ENCODE measurements around the gene SLC25A51. TPM values are rescaled to one million over a fixed set of nuclear protein-coding genes. Genes with fewer than 3 reads are reported as not detected.

Gene SLC25A51

DNA sequence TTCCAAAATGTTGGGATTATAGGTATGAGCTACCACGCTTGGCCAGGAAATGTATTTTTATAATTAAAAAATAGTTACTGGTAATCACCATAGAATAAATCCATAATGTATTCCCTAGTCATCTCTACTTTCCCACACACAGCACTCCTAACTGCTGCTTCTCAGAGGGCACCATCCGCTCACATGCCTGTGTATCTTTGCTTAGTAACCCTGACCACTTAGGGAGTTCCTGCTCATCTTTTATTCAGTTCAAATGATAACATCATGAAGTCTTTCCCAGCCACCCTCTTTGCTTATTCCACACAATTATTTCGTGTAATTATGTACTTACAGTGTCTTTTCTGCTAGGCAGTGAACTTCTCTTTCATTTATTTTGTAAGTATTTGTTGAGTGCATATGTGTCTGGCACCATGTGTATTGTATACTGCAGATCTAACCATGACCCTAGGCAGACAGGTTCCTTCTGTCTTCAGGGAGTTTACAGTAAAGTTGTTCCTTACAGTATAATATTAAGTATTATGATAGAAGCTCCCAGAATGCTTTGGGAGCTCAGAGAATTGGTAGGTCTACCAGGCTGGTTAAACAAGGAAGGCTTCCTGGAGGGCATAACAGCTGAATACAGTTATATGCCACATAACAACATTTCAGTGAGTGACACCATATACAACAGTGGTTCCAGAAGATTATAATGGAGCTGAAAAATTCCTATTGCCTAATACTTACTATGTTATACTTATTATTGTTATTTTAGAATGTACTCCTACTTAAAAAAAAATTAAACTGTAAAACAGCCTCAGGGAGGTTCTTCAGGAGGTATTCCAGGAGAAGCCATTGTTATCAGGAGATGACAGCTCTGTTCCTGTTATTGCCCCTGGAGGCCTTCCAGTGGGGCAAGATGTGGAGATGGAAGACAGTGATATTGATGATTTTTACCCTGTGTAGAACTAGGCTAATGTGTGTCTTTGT lies 64.1 kb downstream of the SLC25A51 start:
- WGBS, 2 donors (ENCODE audit: extremely low coverage in 2 of 2, insufficient read length in 2 of 2, insufficient replicate concordance in 1 of 2), result no CpG with 5 or more reads among the region's 3 CpGs
- Histone ChIP-seq H2AK5ac (ENCODE audit: low read depth, low read length) (no peak overlapping the region), H3K36me3 (replicated peaks in 1 of 2; ENCODE audit: control insufficient read depth in 2 of 2, insufficient read depth in 2 of 2, low read length in 2 of 2) (peaks cover 0 to 33% of the 10 kb centered on the region in 2 donors)

More for the DNA sequence above, 64.1 kb downstream of the SLC25A51 start:
- Histone ChIP-seq H2BK15ac (ENCODE audit: low read length) (no peak overlapping the region), H3K23ac (ENCODE audit: low read depth, low read length, poor library complexity) (no peak overlapping the region), H3K4me1 (ENCODE audit: control insufficient read depth in 2 of 2, insufficient read depth in 1 of 2, low read depth in 1 of 2, low read length in 2 of 2) (peaks cover 0 to 3% of the 10 kb centered on the region in 2 donors), H4K8ac (ENCODE audit: low read depth, low read length) (no peak overlapping the region), H3K4ac (ENCODE audit: low read length) (no peak overlapping the region), H3K14ac (ENCODE audit: low read length) (no peak overlapping the region), H3K27ac (replicated peaks; ENCODE audit: low read length) (no peak overlapping the region), H3K9me3 (replicated peaks in 1 of 2; ENCODE audit: control insufficient read depth in 2 of 2, insufficient read depth in 1 of 2, low read depth in 1 of 2, low read length in 2 of 2) (no peaks in the 10 kb centered on the region), H2AFZ (ENCODE audit: low read length) (no peak overlapping the region), H3K9ac (ENCODE audit: low read depth, low read length, poor library complexity) (no peak overlapping the region), H2BK5ac (ENCODE audit: low read length) (no peak overlapping the region), H3K18ac (ENCODE audit: low read length) (no peak overlapping the region), H3K27me3 (ENCODE audit: control insufficient read depth in 3 of 3, insufficient read depth in 3 of 3, low read depth in 1 of 3, low read length in 3 of 3) (no peaks in the 10 kb centered on the region), H3K4me2 (ENCODE audit: insufficient read depth, low read length, poor library complexity, severe bottlenecking) (no peak overlapping the region), H3K79me1 (ENCODE audit: low read depth, low read length) (no peaks in the 10 kb centered on the region), H2BK12ac (ENCODE audit: low read length) (no peak overlapping the region), H4K91ac (ENCODE audit: low read depth, low read length, poor library complexity) (no peak overlapping the region), H3K4me3 (ENCODE audit: low read length in 2 of 2) (no peak overlapping the region), H2BK120ac (ENCODE audit: low read depth, low read length) (no peak overlapping the region)
- no peak for DNase-seq (ENCODE audit: low spot score)

Small RNAs within 50 kb of the gene (small RNA-seq; reads per million reads assigned to genes)
- not detected for gene RNU7-124P (ENCODE audit: insufficient read depth)

Data from neuronal stem cell (in vitro differentiated cells).